IPS-18a (cell line): Measurements from ENCODE around the gene MUC4.

Source experiments
- H3K27ac ChIP-seq: one replicate; pipeline ENCODE4 v1.5.1; 2013; ENCODE audit warnings: low read length
- H3K27me3 ChIP-seq: one replicate; pipeline ENCODE4 v1.6.1; 2013; ENCODE audit warnings: mild to moderate bottlenecking, low read length; ENCODE audit not compliant: control insufficient read depth, insufficient read depth
- H3K36me3 ChIP-seq: one replicate; pipeline ENCODE4 v1.6.1; 2013; ENCODE audit warnings: low read depth, low read length; ENCODE audit not compliant: control insufficient read depth
- H3K4me1 ChIP-seq: one replicate; pipeline ENCODE4 v1.6.1; 2013; ENCODE audit warnings: low read depth, low read length; ENCODE audit not compliant: control insufficient read depth
- H3K4me3 ChIP-seq: one replicate; pipeline ENCODE4 v1.5.1; 2013; ENCODE audit warnings: low read length
- H3K9ac ChIP-seq: one replicate; pipeline ENCODE4 v1.6.1; 2013; ENCODE audit warnings: mild to moderate bottlenecking, low read length, moderate library complexity
- H3K9me3 ChIP-seq: one replicate; pipeline ENCODE4 v1.6.1; 2013; ENCODE audit warnings: low read depth, low read length; ENCODE audit not compliant: control insufficient read depth

MUC4 gene

GRCh38 chr3:195850857-195851543 is 39.3 kb upstream of the MUC4 start:
- Histone ChIP-seq H3K36me3 (no peaks in the 10 kb centered on the region), H3K4me1 (peaks cover 5% of the 10 kb centered on the region), H3K4me3 (no peak overlapping the region)

DNA sequence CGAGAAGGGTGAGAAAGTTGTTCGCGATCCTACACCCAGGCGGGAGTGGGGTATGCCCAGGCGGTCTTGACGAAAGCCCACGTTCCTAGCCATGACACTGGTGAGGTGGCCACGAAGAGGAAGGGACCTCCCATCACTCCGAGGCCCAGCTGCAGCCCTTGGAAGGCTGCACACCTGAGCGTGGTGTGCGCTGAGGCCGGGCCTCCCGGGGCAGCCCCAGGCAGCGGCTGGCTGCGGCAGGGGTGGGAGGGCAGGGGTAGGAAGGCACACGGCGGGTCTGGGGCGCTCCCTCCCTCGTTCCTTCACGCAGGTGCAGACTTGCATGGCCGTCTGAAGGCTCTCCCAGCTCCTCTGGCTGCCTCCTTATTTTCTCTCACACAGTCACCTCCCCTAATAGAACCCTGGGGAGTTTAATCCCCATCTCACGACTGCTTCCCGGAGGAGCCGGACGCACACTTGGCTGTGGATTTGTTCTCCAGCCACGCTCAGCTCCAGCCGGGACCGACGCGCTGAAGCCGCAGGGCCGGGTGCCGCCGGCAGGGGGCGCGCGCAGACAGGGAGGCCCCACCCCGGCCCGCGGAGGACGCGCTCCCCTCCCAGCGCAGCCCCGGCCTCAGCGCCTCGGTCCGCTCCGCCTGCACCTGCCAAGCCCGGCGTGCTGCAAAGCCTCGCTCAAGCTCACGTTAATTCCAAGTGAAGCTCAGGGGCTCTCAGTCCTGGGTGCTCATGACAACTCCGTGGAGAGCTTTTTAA is 37.8 kb upstream of the MUC4 start:
- H3K9ac ChIP-seq: no peak overlapping the region
- peaks cover 5% of the 10 kb centered on the region for H3K4me1 ChIP-seq
- H3K9me3 ChIP-seq: no peaks in the 10 kb centered on the region
- no peaks in the 10 kb centered on the region for H3K36me3 ChIP-seq
- no peaks in the 10 kb centered on the region for H3K27me3 ChIP-seq
- H3K27ac ChIP-seq: no peak overlapping the region
- no peak overlapping the region for H3K4me3 ChIP-seq

More at GRCh38 chr3:195850857-195851543, 39.3 kb upstream of the MUC4 start:
- Histone ChIP-seq H3K27me3 (no peaks in the 10 kb centered on the region), H3K27ac (no peak overlapping the region), H3K9ac (no peak overlapping the region), H3K9me3 (no peaks in the 10 kb centered on the region)

DNA sequence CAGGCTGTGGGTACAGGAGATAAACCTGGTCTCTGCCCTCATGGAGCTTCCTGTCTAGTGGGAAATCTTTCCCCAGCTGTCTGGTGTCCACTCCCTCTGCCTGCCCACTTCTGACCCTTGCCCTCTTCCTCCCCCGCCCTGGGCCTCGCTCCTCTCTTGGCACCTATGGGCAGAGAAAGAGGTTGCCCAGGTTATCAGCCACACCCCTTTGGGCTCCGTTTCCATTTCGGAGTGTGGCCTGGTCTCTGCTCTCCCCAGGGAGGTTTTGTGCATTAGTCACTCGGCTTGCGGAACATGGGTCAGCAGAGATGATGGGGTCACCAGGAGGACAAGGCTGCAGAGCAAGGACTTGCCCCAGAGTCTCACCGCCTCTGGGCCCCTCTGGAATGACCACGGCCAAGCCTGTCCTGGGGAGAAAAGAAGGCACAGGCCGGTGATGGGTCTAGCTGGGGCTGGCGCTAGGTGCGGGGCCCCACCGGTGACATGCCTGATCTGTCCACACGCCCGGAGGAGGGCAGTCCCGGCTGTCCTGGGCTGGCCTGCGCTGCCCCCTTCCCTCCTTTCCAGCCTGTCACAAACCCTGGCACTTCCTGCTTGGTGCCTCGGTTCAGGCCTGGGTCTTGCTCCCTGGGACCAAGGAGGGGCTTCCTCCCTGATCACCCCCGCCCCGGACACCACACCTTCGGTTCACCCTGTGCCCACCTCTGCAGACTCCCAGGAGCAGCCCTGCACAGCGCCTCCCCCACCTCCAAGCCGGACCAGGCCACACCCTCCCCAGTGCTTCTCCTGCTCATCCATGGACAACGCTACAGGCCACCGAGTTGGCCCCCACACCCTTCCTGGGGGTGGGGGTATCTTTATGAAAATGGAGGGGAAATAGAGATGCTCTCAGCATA is 35.6 kb upstream of the MUC4 start:
- Histone ChIP-seq H3K27ac (no peak overlapping the region), H3K9me3 (no peaks in the 10 kb centered on the region), H3K9ac (no peak overlapping the region), H3K27me3 (no peaks in the 10 kb centered on the region), H3K4me3 (no peak overlapping the region), H3K36me3 (no peaks in the 10 kb centered on the region), H3K4me1 (no peaks in the 10 kb centered on the region)

DNA sequence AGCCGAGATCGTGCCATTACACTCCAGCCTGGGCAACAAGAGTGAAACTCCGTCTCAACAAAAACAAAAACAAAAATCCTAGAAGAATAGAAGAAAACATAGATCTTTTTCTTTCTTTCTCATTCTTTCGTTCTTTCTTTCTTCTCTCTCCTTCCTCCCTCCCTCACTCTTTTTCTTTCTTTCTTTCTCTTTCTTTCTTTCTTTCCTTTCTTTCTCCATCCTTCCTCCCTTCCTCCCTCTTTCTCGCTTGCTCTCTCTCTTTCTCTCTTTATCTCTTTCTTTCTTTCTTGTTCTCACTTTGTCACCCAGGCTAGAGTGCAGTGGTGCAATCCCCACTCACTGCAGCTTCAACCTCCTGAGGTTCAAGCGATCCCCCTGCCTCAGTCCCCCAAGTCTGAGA is 33.8 kb upstream of the MUC4 start:
- no peaks in the 10 kb centered on the region for H3K27me3 ChIP-seq
- no peaks in the 10 kb centered on the region for H3K36me3 ChIP-seq
- H3K9me3 ChIP-seq: no peaks in the 10 kb centered on the region
- H3K9ac ChIP-seq: no peak overlapping the region
- no peak overlapping the region for H3K27ac ChIP-seq
- H3K4me3 ChIP-seq: no peak overlapping the region
- H3K4me1 ChIP-seq: no peaks in the 10 kb centered on the region

DNA sequence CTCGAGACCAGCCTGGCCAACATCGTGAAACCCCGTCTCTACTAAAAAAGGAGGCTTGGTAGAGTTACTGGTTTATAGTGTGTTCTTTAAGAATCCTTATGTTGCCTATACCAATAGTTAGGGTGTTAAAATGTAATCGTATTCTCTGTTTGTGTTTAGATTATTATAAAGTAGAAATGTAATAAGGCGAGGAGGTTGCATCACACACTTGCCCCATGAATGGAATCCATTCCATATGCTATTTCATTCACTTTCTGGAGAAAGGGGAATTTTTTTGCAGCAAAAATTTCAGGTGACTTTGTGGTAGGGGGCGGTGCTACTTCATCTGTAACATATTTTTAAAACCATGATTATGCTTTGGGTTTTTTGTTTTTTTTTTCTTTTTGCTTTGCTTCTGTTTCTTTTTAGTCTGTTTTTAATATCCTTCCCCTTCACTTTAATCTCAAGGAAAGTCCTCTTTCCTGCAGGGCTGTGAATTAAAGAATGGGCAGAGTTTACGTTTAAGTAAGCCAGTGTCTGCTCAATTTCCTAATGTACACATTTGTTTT is 33.0 kb upstream of the MUC4 start:
- Histone ChIP-seq H3K27ac (no peak overlapping the region), H3K9ac (no peak overlapping the region), H3K9me3 (no peaks in the 10 kb centered on the region), H3K4me1 (peaks cover under 1% of the 10 kb centered on the region), H3K4me3 (no peak overlapping the region), H3K27me3 (no peaks in the 10 kb centered on the region), H3K36me3 (no peaks in the 10 kb centered on the region)

DNA sequence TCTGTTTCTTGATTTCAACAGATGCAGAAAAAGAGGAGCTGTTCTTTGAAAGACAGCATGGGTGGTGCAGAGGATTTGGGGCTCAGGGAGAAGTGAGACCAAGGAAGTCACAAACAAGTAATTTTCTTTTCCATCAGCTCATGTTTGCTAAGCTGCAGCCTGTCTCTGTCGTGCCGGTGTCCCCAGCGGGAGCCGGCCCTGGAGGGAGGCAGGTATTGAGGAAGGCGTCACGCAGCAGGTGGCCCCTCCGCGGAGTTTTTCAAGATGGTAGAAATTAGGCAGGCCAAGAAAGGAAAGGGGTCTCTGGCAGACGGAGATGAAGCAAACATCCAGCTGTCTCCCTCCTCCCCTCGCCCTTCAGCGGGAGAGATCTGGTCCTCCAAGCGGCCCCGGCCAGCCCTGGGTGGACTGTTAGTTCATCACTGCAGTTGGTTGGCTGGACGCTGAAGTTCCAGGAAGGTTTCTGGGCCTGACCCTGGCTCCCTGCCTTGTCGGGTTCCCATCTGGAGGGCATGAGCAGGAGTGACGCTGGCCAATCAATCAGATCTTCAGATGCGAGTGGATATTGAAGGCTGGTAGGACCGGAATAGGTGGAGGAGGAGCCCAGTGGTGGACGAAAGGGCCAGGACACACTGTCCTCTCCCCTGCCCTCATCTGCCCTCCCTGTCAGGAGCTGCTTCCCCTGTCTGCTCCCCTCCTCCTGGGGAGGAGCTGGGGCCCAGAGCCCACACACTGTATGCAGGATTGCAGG is 27.7 kb upstream of the MUC4 start:
- H3K9me3 ChIP-seq: no peaks in the 10 kb centered on the region
- H3K27ac ChIP-seq: no peak overlapping the region
- H3K27me3 ChIP-seq: no peaks in the 10 kb centered on the region
- H3K36me3 ChIP-seq: no peaks in the 10 kb centered on the region
- no peak overlapping the region for H3K4me3 ChIP-seq
- no peak overlapping the region for H3K9ac ChIP-seq
- peaks cover 5% of the 10 kb centered on the region for H3K4me1 ChIP-seq

DNA sequence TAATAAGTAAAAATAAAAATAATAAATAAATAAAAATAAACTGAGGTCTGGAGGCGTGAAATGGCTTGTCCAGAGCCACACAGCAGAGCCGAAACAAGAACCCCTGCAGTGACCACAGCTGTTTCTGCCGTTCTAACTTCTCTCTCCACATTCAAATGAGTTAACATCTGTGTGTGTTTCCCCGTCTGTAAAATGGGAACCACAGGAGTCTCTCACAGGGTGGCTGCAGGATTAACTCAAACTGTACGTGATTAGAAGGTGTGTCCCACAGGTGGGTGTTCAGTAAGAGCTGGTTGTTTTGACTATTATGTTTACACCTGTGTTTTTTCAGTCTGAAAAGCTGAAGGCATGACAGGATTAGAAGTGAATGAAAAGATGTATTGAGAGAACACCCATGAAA is 27.0 kb upstream of the MUC4 start:
- no peaks in the 10 kb centered on the region for H3K9me3 ChIP-seq
- H3K27me3 ChIP-seq: no peaks in the 10 kb centered on the region
- H3K9ac ChIP-seq: no peak overlapping the region
- peaks cover 5% of the 10 kb centered on the region for H3K4me1 ChIP-seq
- no peak overlapping the region for H3K4me3 ChIP-seq
- H3K36me3 ChIP-seq: no peaks in the 10 kb centered on the region
- no peak overlapping the region for H3K27ac ChIP-seq

- peaks cover 5% of the 10 kb centered on the region for H3K4me1 ChIP-seq
- H3K36me3 ChIP-seq: no peaks in the 10 kb centered on the region
- no peak overlapping the region for H3K9ac ChIP-seq
- H3K27ac ChIP-seq: no peak overlapping the region
- H3K4me3 ChIP-seq: no peak overlapping the region
- H3K9me3 ChIP-seq: no peaks in the 10 kb centered on the region
- no peaks in the 10 kb centered on the region for H3K27me3 ChIP-seq
Measured at GRCh38 chr3:195836476-195837135, 24.9 kb upstream of the MUC4 start.

GRCh38 chr3:195835791-195836190 is 24.1 kb upstream of the MUC4 start:
- no peaks in the 10 kb centered on the region for H3K9me3 ChIP-seq

GRCh38 chr3:195834675-195835583 is 23.2 kb upstream of the MUC4 start:
- Histone ChIP-seq H3K27me3 (no peaks in the 10 kb centered on the region), H3K4me3 (no peak overlapping the region), H3K36me3 (no peaks in the 10 kb centered on the region), H3K27ac (no peak overlapping the region), H3K9me3 (no peaks in the 10 kb centered on the region), H3K4me1 (peaks cover 5% of the 10 kb centered on the region), H3K9ac (no peak overlapping the region)

More at GRCh38 chr3:195835791-195836190, 24.1 kb upstream of the MUC4 start:
- Histone ChIP-seq H3K9ac (no peak overlapping the region), H3K4me3 (no peak overlapping the region), H3K27me3 (no peaks in the 10 kb centered on the region), H3K4me1 (peaks cover 5% of the 10 kb centered on the region), H3K27ac (no peak overlapping the region), H3K36me3 (no peaks in the 10 kb centered on the region)
